Urothelium cell line (cell line): ENCODE results near the gene IER2.
"Not testable (repeated sequence)": the region's sequence is repeated elsewhere in the genome, so short reads cannot be mapped to it uniquely, and the experiment has no call there.

Experiments
- DNase-seq: peaks from one replicate; pipeline ENCODE4 v3.0.0; 2011; ENCODE audit warnings: low spot score, mixed read lengths
- FAIRE-seq: peaks from 2 replicates; lab custom pipeline; 2011; peaks lifted over from hg19 to GRCh38; lab: Jason Lieb, UNC

The IER2 gene

DNA sequence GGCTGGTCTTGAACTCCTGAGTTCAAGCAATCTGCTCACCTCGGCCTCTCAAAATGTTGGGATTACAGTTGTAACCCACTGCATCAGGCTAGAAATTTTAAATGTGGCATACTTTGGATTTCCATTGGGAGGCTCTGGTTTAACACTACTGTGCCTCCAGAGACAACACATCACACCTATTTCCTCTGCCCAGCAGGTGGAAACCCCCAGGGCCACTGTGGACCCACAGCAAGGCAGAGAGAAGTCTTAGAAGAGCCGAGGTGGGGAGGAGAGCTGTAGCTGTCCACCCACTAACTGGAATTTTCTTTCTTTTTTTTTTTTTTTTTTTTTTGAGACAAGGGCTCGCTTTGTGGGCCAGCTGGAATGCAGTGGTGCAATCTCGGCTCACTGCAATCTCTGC, 39.4 kb downstream of the IER2 start:
- FAIRE-seq, result no peak

DNA sequence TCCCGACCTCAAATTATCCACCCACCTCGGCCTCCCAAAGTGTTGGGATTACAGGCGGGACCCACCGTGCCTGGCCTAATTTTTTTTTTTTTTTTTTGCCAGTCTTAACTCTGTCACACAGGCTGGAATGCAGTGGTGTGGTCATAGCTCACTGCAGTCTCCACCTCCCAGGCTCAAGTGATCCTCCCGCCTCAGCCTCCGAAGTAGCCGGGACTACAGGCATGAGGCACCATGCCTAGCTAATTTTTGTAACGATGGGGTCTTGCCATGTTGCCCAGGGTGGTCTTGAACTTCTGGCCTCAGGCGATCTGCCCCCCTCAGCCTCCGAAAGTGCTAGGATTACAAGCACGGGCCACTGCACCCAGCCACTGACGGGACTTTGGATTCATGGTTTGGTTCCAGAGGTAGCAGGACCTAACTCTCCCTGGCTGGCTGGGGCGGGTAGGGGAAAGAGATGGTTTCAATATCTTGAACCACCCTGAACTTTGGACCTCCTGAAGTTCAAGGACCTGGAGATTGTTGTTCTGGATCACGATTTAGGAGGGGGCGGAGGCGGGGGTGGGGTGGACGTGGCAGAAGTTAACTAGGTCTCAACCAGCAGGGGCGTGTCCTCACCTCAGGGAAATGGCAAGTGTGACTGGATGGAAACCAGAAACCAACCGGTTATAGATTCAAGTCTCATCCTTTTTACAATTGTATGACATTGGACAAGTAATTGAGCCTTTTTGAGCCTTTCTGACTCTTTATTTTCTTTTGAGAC, 40.8 kb downstream of the IER2 start:
- DNase-seq, result no peak
- FAIRE-seq, result no peak

More for the DNA sequence above, 39.4 kb downstream of the IER2 start:
- DNase-seq, result no peak

DNA sequence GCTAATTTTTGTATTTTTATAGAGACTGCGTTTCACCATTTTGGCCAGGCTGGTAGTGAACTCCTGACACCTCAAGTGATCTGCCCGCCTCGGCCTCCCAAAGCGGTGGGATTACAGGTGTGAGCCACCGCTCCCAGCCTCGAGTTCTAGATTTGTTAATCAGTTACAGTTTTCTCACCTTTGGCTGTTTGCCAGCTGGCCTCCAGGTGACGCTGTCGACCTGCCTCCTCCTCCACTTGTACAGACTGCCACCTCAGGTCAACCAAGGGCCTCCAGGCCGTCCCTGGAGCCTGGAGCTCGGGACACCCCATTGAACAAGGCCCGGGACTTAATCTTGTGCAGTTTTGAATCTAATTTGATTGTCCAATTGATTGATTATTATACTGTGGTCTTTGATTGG, 45.5 kb downstream of the IER2 start:
- DNase-seq (no peak), FAIRE-seq (no peak)

DNA sequence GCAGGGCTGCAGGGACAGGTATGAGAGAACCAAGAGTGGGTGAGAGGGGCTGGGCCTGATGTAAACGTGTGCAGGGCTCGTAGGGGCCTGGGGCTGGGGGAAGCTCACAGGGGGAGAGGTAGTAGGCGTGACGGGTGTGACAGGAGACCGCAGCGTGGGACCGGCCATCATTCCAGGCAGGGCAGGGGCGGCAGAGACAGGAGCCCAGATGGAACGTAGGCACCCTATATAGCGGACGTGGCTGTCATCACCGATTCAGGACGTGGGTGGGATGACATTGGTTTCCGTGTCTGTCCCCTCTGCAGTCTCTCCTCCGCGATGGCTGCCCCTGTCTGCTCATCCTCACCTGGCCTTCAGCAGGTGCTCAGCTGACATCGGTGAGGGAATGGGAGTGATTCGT, 48.4 kb downstream of the IER2 start:
- FAIRE-seq, result no peak

DNA sequence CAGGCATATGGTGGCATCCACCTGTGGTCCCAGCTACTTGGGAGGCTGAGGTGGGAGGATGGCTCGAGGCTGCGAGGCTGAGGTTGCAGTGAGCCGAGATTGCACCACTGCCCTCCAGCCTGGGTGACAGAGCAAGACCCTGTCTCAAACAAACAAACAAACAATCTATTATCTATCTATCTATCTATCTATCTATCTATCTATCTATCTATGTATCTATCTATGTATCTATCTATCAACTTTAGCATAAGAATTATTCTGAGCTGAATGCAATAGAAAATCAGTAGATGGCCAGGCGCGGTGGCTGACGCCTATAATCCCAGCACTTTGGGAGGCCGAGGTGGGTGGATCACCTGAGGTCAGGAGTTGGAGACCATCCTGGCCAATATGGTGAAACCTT, 51.9 kb downstream of the IER2 start:
- DNase-seq, FAIRE-seq: not testable (repeated sequence)

More for the DNA sequence above, 48.4 kb downstream of the IER2 start:
- DNase-seq, result no peak
